Stimulated activated CD8-positive, alpha-beta memory T cell treated with anti-CD3 and anti-CD28 coated beads, Interleukin-15, amount 100 ng/mL, for 1 hour (primary cell): ENCODE data around the gene GTF3C1.

Source experiments
- DNase-seq: peaks from one replicate; pipeline ENCODE4 v3.0.0-alpha.2; 2020; ENCODE audit warnings: low read depth

The GTF3C1 gene

DNA sequence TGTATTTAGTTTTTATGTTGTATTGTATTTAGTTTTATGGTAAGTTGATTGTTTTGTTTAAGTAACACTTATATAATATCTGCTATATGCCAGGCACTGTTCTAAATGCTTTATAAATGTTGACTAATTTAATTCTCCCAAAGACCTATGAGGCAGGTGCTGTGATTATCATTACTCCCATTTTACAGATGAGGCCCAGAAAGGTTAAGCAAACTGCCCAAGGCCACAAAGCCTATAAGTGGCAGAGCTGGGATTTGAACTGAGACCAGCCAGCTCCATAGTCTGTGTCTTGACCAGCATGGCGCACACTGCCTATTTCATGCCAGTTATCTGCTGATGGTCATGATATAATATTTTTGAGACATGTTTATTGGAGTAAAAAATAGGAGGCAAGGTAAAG, 123.8 kb downstream of the GTF3C1 start:
- DNase-seq = no peak

DNA sequence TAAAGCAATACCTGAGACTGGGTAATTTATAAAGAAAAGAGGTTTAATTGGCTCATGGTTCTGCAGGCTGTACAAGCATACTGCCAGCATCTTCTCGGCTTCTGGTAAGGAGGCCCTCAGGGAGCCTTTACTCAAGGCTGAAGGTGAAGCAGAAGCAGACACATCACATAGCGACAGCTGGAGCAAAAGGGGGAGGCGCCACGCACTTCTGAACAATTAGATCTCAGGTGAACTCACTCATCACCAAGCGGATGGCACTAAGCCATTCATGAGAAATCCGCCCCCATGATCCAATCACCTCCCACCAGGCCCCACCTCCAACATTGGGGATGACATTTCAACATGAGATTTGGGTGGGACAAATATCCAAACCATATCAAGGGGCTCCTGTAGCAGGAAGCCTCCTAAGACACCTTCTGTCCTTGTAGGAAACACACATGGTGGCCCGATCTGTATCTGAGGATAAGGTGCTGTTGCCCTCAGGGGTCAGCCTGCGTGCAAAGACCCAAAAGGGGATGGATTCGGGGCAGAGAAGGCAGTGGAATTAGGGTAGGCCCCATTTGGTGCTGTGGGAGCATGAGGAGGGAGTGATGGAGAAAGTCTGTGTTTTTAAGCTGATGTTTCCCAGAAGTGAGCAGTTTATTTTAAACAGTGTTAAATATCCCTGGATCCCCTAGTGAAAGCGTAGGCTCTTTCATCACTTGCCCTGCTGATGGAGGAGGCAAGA, 124.8 kb downstream of the GTF3C1 start:
- DNase-seq = no peak

GRCh38 chr16:27421961-27422740, 127.6 kb downstream of the GTF3C1 start:
- no peak for DNase-seq

DNA sequence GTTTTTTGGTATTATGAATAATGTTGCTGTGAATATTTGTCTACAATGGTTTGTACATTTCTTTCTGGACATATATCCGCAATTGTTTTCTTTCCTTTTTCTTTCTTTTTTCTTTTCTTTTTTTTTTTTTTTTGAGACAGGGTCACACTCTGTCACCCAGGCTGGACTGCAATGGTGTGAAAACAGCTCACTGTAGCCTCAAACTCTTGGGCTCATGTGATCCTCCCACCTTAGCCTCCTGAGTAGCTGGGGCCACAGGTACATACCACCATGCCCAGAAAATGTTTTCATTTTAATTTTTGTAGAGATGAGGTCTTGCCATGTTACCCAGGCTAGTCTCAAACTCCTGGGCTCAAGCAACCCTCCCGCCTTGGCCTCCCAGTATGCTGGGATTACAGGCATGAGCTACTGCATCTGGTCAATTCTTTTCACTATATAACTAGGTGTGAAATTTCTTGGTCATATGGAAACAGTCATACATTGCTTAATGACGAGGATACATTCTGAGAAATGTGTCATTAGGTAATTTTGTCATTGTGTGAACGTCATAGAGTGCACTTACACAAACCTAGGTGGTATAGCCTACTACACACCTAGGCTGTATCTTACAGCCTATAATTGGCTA, 132.6 kb downstream of the GTF3C1 start:
- DNase-seq = no peak

DNA sequence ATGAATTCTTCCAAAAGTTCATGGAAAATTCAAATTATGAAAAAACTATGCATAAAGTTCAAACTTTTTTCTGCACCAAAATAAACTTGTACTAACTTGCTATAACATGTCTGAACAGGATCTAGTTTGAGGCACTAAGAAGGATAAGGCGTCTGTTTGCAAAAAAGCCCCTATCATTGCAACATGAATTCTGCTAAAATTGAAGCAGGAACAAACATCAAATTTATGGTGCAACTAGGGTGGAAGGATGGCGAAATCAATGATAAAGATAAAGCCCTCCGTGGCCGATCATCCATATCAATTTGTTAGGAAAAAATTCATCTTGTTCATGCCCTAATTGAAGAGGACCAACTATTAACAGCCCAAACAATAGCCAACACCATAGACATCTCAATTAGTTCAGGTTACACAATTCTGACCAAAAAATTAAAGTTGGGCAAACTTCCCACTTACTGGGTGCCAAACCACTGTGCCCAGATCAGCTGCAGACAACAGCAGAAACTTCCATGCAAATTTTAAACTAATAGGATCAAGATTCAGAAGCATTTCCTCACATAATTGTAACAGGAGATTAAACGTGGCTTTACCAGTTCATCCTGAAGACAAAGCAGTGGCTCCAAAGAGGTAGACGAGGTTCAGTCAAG, 134.8 kb downstream of the GTF3C1 start:
- no peak for DNase-seq

GRCh38 chr16:27413956-27414355, 135.8 kb downstream of the GTF3C1 start:
- no peak for DNase-seq

DNA sequence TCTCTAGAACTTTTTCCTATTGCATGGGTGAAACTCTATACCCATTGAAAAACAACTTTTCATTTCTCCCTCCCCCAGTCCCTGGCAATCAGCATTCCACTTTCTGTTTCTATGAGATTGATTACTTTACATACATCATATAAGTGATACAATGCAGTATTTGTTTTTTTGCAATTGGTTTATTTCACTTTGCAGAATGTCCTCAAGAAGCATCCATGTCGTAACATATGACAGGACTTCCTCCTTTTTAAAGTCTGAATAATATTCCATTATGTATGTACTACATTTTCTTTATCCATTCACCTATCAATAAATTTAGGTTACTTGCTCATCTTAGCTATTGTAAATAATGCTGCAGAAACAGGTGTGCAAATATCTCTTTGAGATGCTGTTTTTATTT, 139.0 kb downstream of the GTF3C1 start:
- DNase-seq = no peak
